Mammary epithelial cell (primary cell): Measurements from ENCODE around the gene ARG2.

Experiments used
- CTCF ChIP-seq, 2 donors: IDR thresholded peaks in 1 of 2; conservative IDR thresholded peaks in 1 of 2; 2 replicates each; pipeline ENCODE4 v1.5.1; 2011 to 2012; ENCODE audit warnings: inconsistent platforms in 2 of 2, low read length in 2 of 2, mild to moderate bottlenecking in 2 of 2, control low read depth in 1 of 2, low read depth in 1 of 2; ENCODE audit not compliant: insufficient read depth in 1 of 2; ENCODE audit errors: extremely low read depth in 1 of 2
- EZH2 ChIP-seq: IDR thresholded peaks from 2 replicates; pipeline ENCODE4 v1.6.1; 2012; ENCODE audit warnings: low read length, inconsistent platforms, borderline replicate concordance

DNA sequence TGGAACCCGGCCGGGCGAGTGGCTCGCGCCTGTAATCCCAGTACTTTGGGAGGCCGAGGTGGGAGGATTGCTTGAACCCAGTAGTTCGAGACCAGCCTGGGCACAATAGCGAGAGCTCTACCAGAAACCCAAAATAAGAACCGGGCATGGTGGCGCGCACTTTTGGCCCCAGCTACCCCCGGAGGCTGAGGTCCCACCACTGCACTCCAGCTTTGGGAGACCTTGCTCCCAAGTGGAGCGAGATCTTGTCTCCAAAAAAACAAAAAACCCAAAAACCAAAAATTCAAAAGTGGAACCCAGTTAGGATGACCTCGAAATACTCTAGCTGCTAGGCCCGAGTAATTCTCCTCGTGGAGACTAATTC, 55.5 kb downstream of the ARG2 start:
- TF ChIP-seq CTCF (conservative IDR thresholded peaks at IDR 0.05 in 1 of 2, IDR thresholded peaks at IDR 0.05 in 1 of 2; ENCODE audit: extremely low read depth in 1 of 2, insufficient read depth in 1 of 2, low read depth in 1 of 2, low read length in 2 of 2) (no peak), EZH2 (no peak)
